ENCODE results near the gene RAB38. TPM values are rescaled to one million over a fixed set of nuclear protein-coding genes. Genes with fewer than 3 reads are reported as not detected.
A peak's percentile ranks its signal among the peaks of the same experiment; 100 is the strongest.

RAB38 gene
- total and polyA plus RNA-seq, 8 donors: 1.0 to 9.0 (median 2.9) TPM; not detected in 1

DNA sequence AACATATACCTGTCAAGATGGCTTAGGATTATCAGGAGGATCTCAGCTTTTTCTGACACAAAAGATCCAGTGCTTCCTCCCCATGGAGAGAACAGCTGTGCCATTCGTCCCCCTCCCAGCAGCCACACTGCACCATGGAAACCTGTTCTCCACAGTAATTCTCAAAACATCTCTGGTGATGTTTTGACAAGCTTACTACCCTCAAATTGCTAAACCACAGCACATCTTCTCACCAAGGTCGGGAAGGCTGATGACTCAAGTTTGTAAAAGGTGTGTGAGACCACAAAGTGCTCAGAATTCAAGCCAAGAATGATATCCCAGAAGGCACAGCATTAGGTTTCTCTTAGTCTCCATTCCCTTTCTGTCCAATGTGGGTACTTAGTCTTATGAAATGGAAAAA is 3.9 kb upstream of the RAB38 start:
- no peak overlapping the region for H3K4me3 ChIP-seq

GRCh38 chr11:88178191-88178590 is 2.9 kb upstream of the RAB38 start:
- Histone ChIP-seq H3K36me3 (no peaks in the 10 kb centered on the region), H3K9me3 (no peaks in the 10 kb centered on the region), H3K4me3 (no peak overlapping the region), H3K27ac (no peak overlapping the region), H3K4me1 (peaks cover 9 to 17% (median 14%) of the 10 kb centered on the region in 4 donors), H3K27me3 (no peaks in the 10 kb centered on the region)
- TF ChIP-seq, protein P1, sequence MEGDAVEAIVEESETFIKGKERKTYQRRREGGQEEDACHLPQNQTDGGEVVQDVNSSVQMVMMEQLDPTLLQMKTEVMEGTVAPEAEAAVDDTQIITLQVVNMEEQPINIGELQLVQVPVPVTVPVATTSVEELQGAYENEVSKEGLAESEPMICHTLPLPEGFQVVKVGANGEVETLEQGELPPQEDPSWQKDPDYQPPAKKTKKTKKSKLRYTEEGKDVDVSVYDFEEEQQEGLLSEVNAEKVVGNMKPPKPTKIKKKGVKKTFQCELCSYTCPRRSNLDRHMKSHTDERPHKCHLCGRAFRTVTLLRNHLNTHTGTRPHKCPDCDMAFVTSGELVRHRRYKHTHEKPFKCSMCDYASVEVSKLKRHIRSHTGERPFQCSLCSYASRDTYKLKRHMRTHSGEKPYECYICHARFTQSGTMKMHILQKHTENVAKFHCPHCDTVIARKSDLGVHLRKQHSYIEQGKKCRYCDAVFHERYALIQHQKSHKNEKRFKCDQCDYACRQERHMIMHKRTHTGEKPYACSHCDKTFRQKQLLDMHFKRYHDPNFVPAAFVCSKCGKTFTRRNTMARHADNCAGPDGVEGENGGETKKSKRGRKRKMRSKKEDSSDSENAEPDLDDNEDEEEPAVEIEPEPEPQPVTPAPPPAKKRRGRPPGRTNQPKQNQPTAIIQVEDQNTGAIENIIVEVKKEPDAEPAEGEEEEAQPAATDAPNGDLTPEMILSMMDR (IDR thresholded peaks at IDR 0.05): no peak
- TF ChIP-seq POLR2A (IDR thresholded peaks at IDR 0.05): no peak
- TF ChIP-seq POLR2AphosphoS5 (IDR thresholded peaks at IDR 0.05): no peak
- no peak for TF ChIP-seq EP300 (IDR thresholded peaks at IDR 0.05)
- intact Hi-C loops (cut with DNase I; ENCODE audit: low total_unique reads): no loop called here
- DNase-seq: peak in 1 of 2 donors; percentile 21
- WGBS, 5 donors: 69 to 80% (median 77%) methylated on average over 4 of the region's 4 CpGs

More for the DNA sequence above, 3.9 kb upstream of the RAB38 start:
- Histone ChIP-seq H3K9me3 (no peaks in the 10 kb centered on the region), H3K27ac (no peak overlapping the region), H3K27me3 (no peaks in the 10 kb centered on the region), H3K36me3 (no peaks in the 10 kb centered on the region), H3K4me1 (peaks cover 9 to 17% (median 14%) of the 10 kb centered on the region in 4 donors)
- TF ChIP-seq POLR2A (IDR thresholded peaks at IDR 0.05) (no peak), POLR2AphosphoS5 (IDR thresholded peaks at IDR 0.05) (no peak), EP300 (IDR thresholded peaks at IDR 0.05) (no peak)
- TF ChIP-seq, protein P1 (IDR thresholded peaks at IDR 0.05): no peak
- DNase-seq: no peak
- intact Hi-C loops (cut with DNase I; ENCODE audit: low total_unique reads): no loop called here
- 50 to 61% (median 55%) methylated on average over 2 of the region's 2 CpGs for WGBS, 5 donors

GRCh38 chr11:88175569-88176075 is 379 bp upstream of the RAB38 start:
- no peaks in the 10 kb centered on the region for H3K9me3 ChIP-seq
- H3K27ac ChIP-seq: peak overlapping the region in 4 of 5 donors; percentile 56 to 69 (median 64)
- intact Hi-C loops (cut with DNase I; ENCODE audit: low total_unique reads): no loop called here
- H3K36me3 ChIP-seq: no peaks in the 10 kb centered on the region
- H3K27me3 ChIP-seq: no peaks in the 10 kb centered on the region
- peak overlapping the region; percentile 47 to 67 (median 52) for H3K4me3 ChIP-seq
- TF ChIP-seq, protein P1 (IDR thresholded peaks at IDR 0.05): no peak
- TF ChIP-seq POLR2AphosphoS5 (IDR thresholded peaks at IDR 0.05) (no peak), EP300 (IDR thresholded peaks at IDR 0.05) (no peak), POLR2A (IDR thresholded peaks at IDR 0.05) (no peak)
- WGBS, 5 donors: 17 to 26% (median 19%) methylated on average over 13 to 15 of the region's 15 CpGs
- peaks cover 9 to 17% (median 14%) of the 10 kb centered on the region in 4 donors for H3K4me1 ChIP-seq
- DNase-seq: peak in 1 of 2 donors; percentile 28

GRCh38 chr11:88173956-88174355 is 1.3 kb downstream of the RAB38 start:
- no peaks in the 10 kb centered on the region for H3K36me3 ChIP-seq
- H3K9me3 ChIP-seq: no peaks in the 10 kb centered on the region
- H3K4me3 ChIP-seq: no peak overlapping the region
- intact Hi-C loops (cut with DNase I; ENCODE audit: low total_unique reads): no loop called here
- no peak overlapping the region for H3K27ac ChIP-seq
- no peak for DNase-seq
- H3K27me3 ChIP-seq: no peaks in the 10 kb centered on the region
- WGBS, 5 donors: 79 to 95% (median 90%) methylated on average over 3 of the region's 3 CpGs
- H3K4me1 ChIP-seq: peaks cover 9 to 17% (median 13%) of the 10 kb centered on the region in 4 donors
- TF ChIP-seq, protein P1 (IDR thresholded peaks at IDR 0.05): no peak
- TF ChIP-seq EP300 (IDR thresholded peaks at IDR 0.05): no peak
- no peak for TF ChIP-seq POLR2AphosphoS5 (IDR thresholded peaks at IDR 0.05)
- no peak for TF ChIP-seq POLR2A (IDR thresholded peaks at IDR 0.05)
